H1 (cell line): ENCODE measurements around the gene NAV2. TPM values are rescaled to one million over a fixed set of nuclear protein-coding genes. Genes with fewer than 3 reads are reported as not detected.

Experiments used
- CTCF ChIA-PET: fragments of 300-600 bp; sonication (Branson Sonifier 250); formaldehyde crosslinking; loops from one replicate; lab custom pipeline; 2021; ENCODE audit not compliant: partially characterized antibody; lab: Charles Lee
- POLR2A ChIA-PET: fragments of 300-600 bp; sonication (Branson Sonifier 250); formaldehyde crosslinking; loops from one replicate; lab custom pipeline; 2021; ENCODE audit warnings: inconsistent platforms; ENCODE audit not compliant: partially characterized antibody; lab: Charles Lee
- DNase-seq, 2 experiments: peaks; one replicate each; pipeline versions ENCODE4 v3.0.0 to v3.0.0-alpha.2; 2010 to 2022; ENCODE audit warnings: low spot score in 2 of 2, low read depth in 1 of 2, mixed read lengths in 1 of 2
- FAIRE-seq: peaks from 2 replicates; lab custom pipeline; 2011; peaks lifted over from hg19 to GRCh38; lab: Jason Lieb, UNC
- H2AFZ ChIP-seq: 2 replicates; pipeline ENCODE4 v1.8.1; 2012; ENCODE audit warnings: low read length, inconsistent platforms
- H2AK5ac ChIP-seq: 2 replicates; pipeline ENCODE4 v1.6.1; 2013; ENCODE audit warnings: low read depth, low read length
- H2BK120ac ChIP-seq: replicated peaks from 2 replicates; pipeline ENCODE3; 2013; ENCODE audit warnings: low read depth, low read length, inconsistent platforms
- H2BK12ac ChIP-seq: 2 replicates; pipeline ENCODE4 v1.6.1; 2013; ENCODE audit warnings: low read depth, low read length
- H2BK15ac ChIP-seq: 2 replicates; pipeline ENCODE4 v1.6.1; 2013; ENCODE audit warnings: low read length
- H2BK20ac ChIP-seq: 2 replicates; pipeline ENCODE4 v1.6.1; 2013; ENCODE audit warnings: low read length
- H2BK5ac ChIP-seq: 2 replicates; pipeline ENCODE4 v1.6.1; 2013; ENCODE audit warnings: low read depth, low read length
- H3K14ac ChIP-seq: 2 replicates; pipeline ENCODE4 v1.6.1; 2013; ENCODE audit warnings: inconsistent platforms; ENCODE audit not compliant: insufficient read length
- H3K18ac ChIP-seq: 2 replicates; pipeline ENCODE4 v1.6.1; 2013; ENCODE audit warnings: low read length; ENCODE audit errors: extremely low read depth
- H3K23ac ChIP-seq: 2 replicates; pipeline ENCODE4 v1.6.1; 2013; ENCODE audit warnings: inconsistent platforms; ENCODE audit not compliant: insufficient read length
- H3K23me2 ChIP-seq: 2 replicates; pipeline ENCODE4 v1.6.1; 2013; ENCODE audit warnings: low read depth, low read length
- H3K27ac ChIP-seq: 2 replicates; pipeline ENCODE4 v1.6.1; 2011; ENCODE audit warnings: low read depth, low read length, inconsistent platforms
- H3K27me3 ChIP-seq, 4 experiments: replicated peaks in 1 of 4; 1 replicate in 1 of 4; 2 replicates in 3 of 4; pipeline versions ENCODE4 v1.6.1 to v1.8.1; 2011 to 2013; ENCODE audit warnings: low read length in 3 of 4, mild to moderate bottlenecking in 3 of 4, inconsistent platforms in 2 of 4, mixed read lengths in 2 of 4, moderate library complexity in 1 of 4; ENCODE audit not compliant: control insufficient read depth in 3 of 4, insufficient read depth in 3 of 4; ENCODE audit errors: extremely low read depth in 1 of 4
- H3K36me3 ChIP-seq, 4 experiments: 2 replicates each; pipeline versions ENCODE4 v1.6.1 to v1.8.1; 2011 to 2013; ENCODE audit warnings: mild to moderate bottlenecking in 4 of 4, low read length in 3 of 4, moderate library complexity in 2 of 4, control low read depth in 1 of 4, inconsistent platforms in 1 of 4; ENCODE audit not compliant: insufficient read depth in 4 of 4, control insufficient read depth in 2 of 4
- H3K4ac ChIP-seq: replicated peaks from 2 replicates; pipeline ENCODE3; 2013; ENCODE audit warnings: low read length, low read depth, mixed read lengths, inconsistent platforms; ENCODE audit not compliant: insufficient read length
- H3K4me1 ChIP-seq, 4 experiments: replicated peaks in 1 of 4; 1 replicate in 1 of 4; 2 replicates in 3 of 4; pipeline versions ENCODE4 v1.6.1 to v1.8.1; 2011 to 2013; ENCODE audit warnings: low read length in 3 of 4, inconsistent platforms in 2 of 4, mixed read lengths in 1 of 4; ENCODE audit not compliant: insufficient read depth in 4 of 4, control insufficient read depth in 3 of 4
- H3K4me2 ChIP-seq, 2 experiments: 2 replicates each; pipeline versions ENCODE4 v1.6.1 to v1.8.1; 2011 to 2013; ENCODE audit warnings: low read depth in 2 of 2, low read length in 2 of 2, control low read depth in 1 of 2, inconsistent platforms in 1 of 2, mild to moderate bottlenecking in 1 of 2; ENCODE audit not compliant: insufficient read depth in 1 of 2
- H3K4me3 ChIP-seq, 4 experiments: fragments of 200-600, 300-600 bp in 1 of 4; sonication (generic), shearing (Covaris generic), sonication (Bioruptor Twin) in 1 of 4; 2 replicates each; pipeline versions ENCODE4 v1.5.1 to v1.8.1; 2011 to 2016; ENCODE audit warnings: low read length in 4 of 4, low read depth in 3 of 4, control low read depth in 2 of 4, inconsistent platforms in 2 of 4, mild to moderate bottlenecking in 2 of 4, mixed read lengths in 1 of 4, moderate library complexity in 1 of 4; ENCODE audit not compliant: insufficient read depth in 2 of 4; ENCODE audit errors: extremely low read depth in 1 of 4
- H3K56ac ChIP-seq: replicated peaks from 2 replicates; pipeline ENCODE3; 2013; ENCODE audit warnings: low read depth, mild to moderate bottlenecking, mixed read lengths, low read length, inconsistent platforms; ENCODE audit not compliant: insufficient read length
- H3K79me1 ChIP-seq: 2 replicates; pipeline ENCODE4 v1.6.1; 2013; ENCODE audit warnings: low read depth, low read length, control low read depth
- H3K79me2 ChIP-seq, 2 experiments: 2 replicates each; pipeline versions ENCODE4 v1.6.1 to v1.8.1; 2012 to 2013; ENCODE audit warnings: low read length in 2 of 2, mild to moderate bottlenecking in 2 of 2, inconsistent platforms in 1 of 2; ENCODE audit not compliant: insufficient read depth in 2 of 2, control insufficient read depth in 1 of 2
- H3K9ac ChIP-seq, 4 experiments: replicated peaks in 1 of 4; 1 replicate in 1 of 4; 2 replicates in 3 of 4; pipeline versions ENCODE4 v1.6.1 to v1.8.1; 2011 to 2013; ENCODE audit warnings: low read depth in 3 of 4, low read length in 3 of 4, control low read depth in 2 of 4, mild to moderate bottlenecking in 2 of 4, moderate library complexity in 2 of 4, inconsistent platforms in 1 of 4; ENCODE audit errors: extremely low read depth in 1 of 4
- H3K9me3 ChIP-seq, 2 experiments: 2 replicates each; pipeline versions ENCODE4 v1.6.1 to v1.8.1; 2012 to 2013; ENCODE audit warnings: mild to moderate bottlenecking in 2 of 2, moderate library complexity in 2 of 2, control low read depth in 1 of 2, inconsistent platforms in 1 of 2, low read depth in 1 of 2, low read length in 1 of 2, mixed read lengths in 1 of 2; ENCODE audit not compliant: insufficient read depth in 2 of 2
- H4K20me1 ChIP-seq, 2 experiments: replicated peaks in 1 of 2; 2 replicates each; pipeline versions ENCODE3 to v1.8.1; 2011 to 2013; ENCODE audit warnings: inconsistent platforms in 2 of 2, low read length in 2 of 2, mild to moderate bottlenecking in 1 of 2; ENCODE audit not compliant: insufficient read depth in 2 of 2, control insufficient read depth in 1 of 2
- H4K5ac ChIP-seq: 2 replicates; pipeline ENCODE4 v1.6.1; 2013; ENCODE audit warnings: low read length, low read depth, mixed read lengths, inconsistent platforms; ENCODE audit not compliant: insufficient read length
- H4K8ac ChIP-seq: 2 replicates; pipeline ENCODE4 v1.8.0; 2013; ENCODE audit warnings: mild to moderate bottlenecking, moderate library complexity, low read length, inconsistent platforms; ENCODE audit not compliant: insufficient read depth; ENCODE audit errors: extremely low read depth
- H4K91ac ChIP-seq: replicated peaks from 2 replicates; pipeline ENCODE3; 2013; ENCODE audit warnings: low read length, mixed read lengths, inconsistent platforms; ENCODE audit not compliant: insufficient read length
- CBX8 ChIP-seq: fragments of 300-800, 300-1000 bp; sonication (generic); IDR thresholded peaks from 2 replicates; pipeline ENCODE4 v1.7.1; 2016; ENCODE audit warnings: low read depth, low read length, borderline replicate concordance
- CHD2 ChIP-seq: IDR thresholded peaks from 2 replicates; pipeline ENCODE4 v1.6.1; 2012; ENCODE audit warnings: low read length, improper control_type of control experiment
- EGR1 ChIP-seq: IDR thresholded peaks from 2 replicates; pipeline ENCODE4 v1.6.1; 2011; ENCODE audit warnings: low read depth, low read length, borderline replicate concordance
- EZH2 ChIP-seq: fragments of 200-600 bp; sonication (generic); IDR thresholded peaks from 2 replicates; pipeline ENCODE4 v1.7.1; 2012; ENCODE audit warnings: low read depth, mild to moderate bottlenecking, moderate library complexity, low read length, inconsistent platforms; ENCODE audit not compliant: severe bottlenecking
- HDAC2 ChIP-seq, 2 experiments: fragments of 300-600 bp in 1 of 2; sonication (generic) in 1 of 2; IDR thresholded peaks; 2 replicates each; pipeline ENCODE4 v1.6.1; 2011 to 2012; ENCODE audit warnings: low read depth in 2 of 2, low read length in 2 of 2, mild to moderate bottlenecking in 2 of 2, moderate library complexity in 2 of 2, borderline replicate concordance in 1 of 2, inconsistent platforms in 1 of 2
- KDM4A ChIP-seq: IDR thresholded peaks from one replicate; pipeline ENCODE4 v1.7.1; 2012; ENCODE audit warnings: low read depth, mild to moderate bottlenecking, moderate library complexity, low read length, inconsistent platforms; ENCODE audit not compliant: severe bottlenecking
- KDM5A ChIP-seq: fragments of 200-600 bp; IDR thresholded peaks from 2 replicates; pipeline ENCODE4 v1.7.1; 2012; ENCODE audit warnings: mild to moderate bottlenecking, low read length, inconsistent platforms, mixed read lengths
- NANOG ChIP-seq: IDR thresholded peaks from 2 replicates; pipeline ENCODE4 v1.6.1; 2011; ENCODE audit warnings: low read length, low read depth, mild to moderate bottlenecking, inconsistent platforms; ENCODE audit not compliant: insufficient read depth, poor library complexity, severe bottlenecking
- POU5F1 ChIP-seq: IDR thresholded peaks from 2 replicates; pipeline ENCODE4 v1.6.1; 2011; ENCODE audit warnings: low read depth, mild to moderate bottlenecking, low read length, moderate library complexity
- SIRT6 ChIP-seq: IDR thresholded peaks from one replicate; pipeline ENCODE4 v1.7.1; 2012; ENCODE audit warnings: low read length, inconsistent platforms
- SUZ12 ChIP-seq: fragments of 200-600 bp; sonication (generic); IDR thresholded peaks from 2 replicates; pipeline ENCODE4 v1.6.1; 2012; ENCODE audit warnings: mild to moderate bottlenecking, inconsistent platforms, low read length, moderate library complexity, mixed read lengths
- TCF12 ChIP-seq: IDR thresholded peaks from 2 replicates; pipeline ENCODE4 v1.6.1; 2011; ENCODE audit warnings: low read depth, mild to moderate bottlenecking, low read length
- WGBS, 2 experiments: shearing (Covaris generic) in 1 of 2; methylation state at CpG; one replicate each; pipeline versions ENCODE4 v1.1.6 to v1.1.7; 2013 to 2015; ENCODE audit warnings: low lambda C conversion rate in 2 of 2, mixed read lengths in 2 of 2, inconsistent platforms in 1 of 2, low coverage in 1 of 2, missing lambda C conversion rate in 1 of 2; ENCODE audit not compliant: insufficient replicate concordance in 2 of 2, insufficient coverage in 1 of 2, insufficient read length in 1 of 2; ENCODE audit errors: extremely low coverage in 1 of 2, missing lambda C conversion rate in 1 of 2; 5-methylcytosine and 5-hydroxymethylcytosine counted together
- polyA plus RNA-seq, 7 experiments: library from polyadenylated mRNA; depleted of rRNA in 3 of 7; stranded (reverse) in 5 of 7; unstranded in 2 of 7; fragments of >200 nt in 5 of 7; fragments of 200-250 nt in 2 of 7; gene quantifications; 1 replicate in 5 of 7; 2 replicates in 1 of 7; 4 replicates in 1 of 7; pipeline versions ENCODE4 v1.2.1 to v1.2.3, GENCODE V29; 2011 to 2013; ENCODE audit warnings: missing spikeins in 2 of 7, mixed read lengths in 2 of 7
- total RNA-seq: library from RNA; stranded (reverse); fragmentation: NEBNext Ultra II Directional; extraction: Animal tissue kit (Norgen Biotek cat#: 25700); gene quantifications from 2 replicates; pipeline ENCODE4 v1.2.1, GENCODE V29; 2021
- TF ChIP-seq, protein P1 (sequence below): IDR thresholded peaks from 2 replicates; pipeline ENCODE4 v1.6.1; 2011; ENCODE audit warnings: low read length, improper control_type of control experiment

Gene NAV2
- total and polyA plus RNA-seq, 2 of the 8 experiments (the other 6 are each of a cell fraction or from before 2014, with no cell fraction given): 35.6 to 73.6 TPM

DNA sequence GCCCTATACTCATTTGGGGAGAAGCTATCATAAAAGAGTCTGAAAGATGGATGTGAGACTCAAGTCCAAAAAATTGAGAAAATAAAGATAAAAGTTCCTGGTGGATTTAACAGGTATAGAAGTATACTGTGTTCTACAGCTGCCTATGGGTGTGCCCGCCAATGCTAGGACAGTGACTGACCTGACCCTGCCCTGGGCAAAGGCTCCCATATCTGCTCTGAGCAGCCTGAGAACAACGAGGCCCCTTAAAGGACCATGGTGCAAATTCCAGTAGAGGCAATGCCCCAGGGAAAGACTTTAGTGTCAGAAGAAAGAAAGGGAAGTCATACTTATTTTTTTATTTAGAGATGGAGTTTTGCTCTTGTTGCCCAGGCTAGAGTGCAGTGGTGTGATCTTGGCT is 181.8 kb downstream of the NAV2 start:
- CTCF ChIA-PET: interaction anchor here (0.6 to 2.9 kb wide), 4 partner anchors 9 to 642 kb away, joined by 3 to 15 read pairs (median 4); no protein-coding TSS in a partner anchor
- TF ChIP-seq SUZ12 (no peak), CHD2 (no peak), TCF12 (no peak), POU5F1 (no peak), EGR1 (no peak), SIRT6 (no peak), CBX8 (no peak), HDAC2 (IDR thresholded peaks at IDR 0.05; ENCODE audit: borderline replicate concordance in 1 of 2, low read depth in 2 of 2, low read length in 2 of 2) (no peak), KDM5A (no peak), NANOG (no peak), EZH2 (no peak), KDM4A (no peak)
- TF ChIP-seq, protein P1, sequence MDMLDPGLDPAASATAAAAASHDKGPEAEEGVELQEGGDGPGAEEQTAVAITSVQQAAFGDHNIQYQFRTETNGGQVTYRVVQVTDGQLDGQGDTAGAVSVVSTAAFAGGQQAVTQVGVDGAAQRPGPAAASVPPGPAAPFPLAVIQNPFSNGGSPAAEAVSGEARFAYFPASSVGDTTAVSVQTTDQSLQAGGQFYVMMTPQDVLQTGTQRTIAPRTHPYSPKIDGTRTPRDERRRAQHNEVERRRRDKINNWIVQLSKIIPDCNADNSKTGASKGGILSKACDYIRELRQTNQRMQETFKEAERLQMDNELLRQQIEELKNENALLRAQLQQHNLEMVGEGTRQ: no peak

More for the DNA sequence above, 181.8 kb downstream of the NAV2 start:
- no peak overlapping the region for H2BK15ac ChIP-seq
- no peak overlapping the region for H3K4ac ChIP-seq
- H3K79me2 ChIP-seq: no peaks in the 10 kb centered on the region
- no peaks in the 10 kb centered on the region for H3K23me2 ChIP-seq
- no peak overlapping the region for H3K18ac ChIP-seq
- no peak overlapping the region for H3K27ac ChIP-seq
- 100% methylated on average over 2 of the region's 2 CpGs; no CpG with 5 or more reads in 1 of the 2 experiments for WGBS, 2 experiments
- DNase-seq: no peak
- no peak overlapping the region for H3K9ac ChIP-seq
- peaks cover 1 to 8% (median 6%) of the 10 kb centered on the region in 4 experiments; a peak in 5 of 7 replicates for H3K4me1 ChIP-seq
- no peak overlapping the region for H4K8ac ChIP-seq
- H4K91ac ChIP-seq: no peak overlapping the region
- no peak overlapping the region for H4K5ac ChIP-seq
- H2BK120ac ChIP-seq: no peak overlapping the region
- H3K23ac ChIP-seq: no peak overlapping the region
- peaks cover 8 to 41% (median 27%) of the 10 kb centered on the region in 4 experiments for H3K36me3 ChIP-seq
- H2BK12ac ChIP-seq: no peak overlapping the region
- H3K27me3 ChIP-seq: no peaks in the 10 kb centered on the region
- POLR2A ChIA-PET: no interaction called here
- FAIRE-seq: no peak
- H3K79me1 ChIP-seq: peaks cover 4% of the 10 kb centered on the region; the same call in 1 of the 2 replicates
- H2AK5ac ChIP-seq: no peak overlapping the region
- no peak overlapping the region for H3K4me3 ChIP-seq
- no peaks in the 10 kb centered on the region for H3K9me3 ChIP-seq
- no peak overlapping the region for H3K14ac ChIP-seq
- no peak overlapping the region for H2BK20ac ChIP-seq
- no peak overlapping the region for H3K56ac ChIP-seq
- H3K4me2 ChIP-seq: no peak overlapping the region
- H2AFZ ChIP-seq: no peak overlapping the region
- H2BK5ac ChIP-seq: no peak overlapping the region
- H4K20me1 ChIP-seq: no peaks in the 10 kb centered on the region
